Endothelial cell of umbilical vein (primary cell): ENCODE results near the gene SERPINB10. TPM values are rescaled to one million over a fixed set of nuclear protein-coding genes. Genes with fewer than 3 reads are reported as not detected.

Experiments
- BruUV-seq: library from RNA; stranded (reverse); fragments of 400-500 nt; replicated peaks from 2 replicates; lab custom pipeline; 2021; lab: Mats Ljungman, UMichigan
- CTCF ChIA-PET: fragments of 300-600, 350-600 bp; sonication (Branson Sonifier 250); formaldehyde crosslinking; loops from one replicate; lab custom pipeline; 2021; ENCODE audit warnings: antibody characterized with exemption, inconsistent platforms; lab: Charles Lee
- POLR2A ChIA-PET: fragments of 300-600, 350-600 bp; sonication (Branson Sonifier 250); formaldehyde crosslinking; loops from one replicate; lab custom pipeline; 2021; ENCODE audit warnings: antibody characterized with exemption, inconsistent platforms; lab: Charles Lee
- DNase-seq: peaks from one replicate; pipeline ENCODE4 v3.0.0-alpha.2; 2011; ENCODE audit warnings: low read depth, low spot score
- FAIRE-seq: peaks from 2 replicates; lab custom pipeline; 2011; peaks lifted over from hg19 to GRCh38; lab: Jason Lieb, UNC
- H2AFZ ChIP-seq: 2 replicates; pipeline ENCODE4 v1.6.0; 2012; ENCODE audit warnings: low read depth, low read length, control low read depth, inconsistent platforms
- H3K27ac ChIP-seq: 2 replicates; pipeline ENCODE4 v1.5.1; 2011; ENCODE audit warnings: low read depth, mild to moderate bottlenecking, control low read depth, low read length, moderate library complexity; ENCODE audit not compliant: insufficient read depth
- H3K27me3 ChIP-seq, 2 experiments: 2 replicates each; pipeline versions ENCODE4 v1.6.0 to v1.6.1; 2011; ENCODE audit warnings: low read length in 2 of 2, mixed read lengths in 1 of 2; ENCODE audit not compliant: control insufficient read depth in 2 of 2, insufficient read depth in 2 of 2
- H3K36me3 ChIP-seq, 2 experiments: 2 replicates in 1 of 2; 3 replicates in 1 of 2; pipeline ENCODE4 v1.5.1; 2011; ENCODE audit warnings: low read length in 2 of 2, mild to moderate bottlenecking in 1 of 2, moderate library complexity in 1 of 2; ENCODE audit not compliant: control insufficient read depth in 2 of 2, insufficient read depth in 2 of 2; ENCODE audit errors: extremely low read depth in 1 of 2
- H3K4me1 ChIP-seq: 3 replicates; pipeline ENCODE4 v1.5.1; 2011; ENCODE audit warnings: mild to moderate bottlenecking, low read length; ENCODE audit not compliant: control insufficient read depth, insufficient read depth; ENCODE audit errors: extremely low read depth
- H3K4me2 ChIP-seq: 2 replicates; pipeline ENCODE4 v1.6.1; 2011; ENCODE audit warnings: low read length, control low read depth, mixed read lengths; ENCODE audit not compliant: insufficient read depth
- H3K4me3 ChIP-seq, 3 experiments: fragments of 200-600 bp in 1 of 3; sonication (generic), shearing (Covaris generic) in 1 of 3; replicated peaks in 1 of 3; 2 replicates each; pipeline ENCODE4 v1.5.1; 2011 to 2016; ENCODE audit warnings: control low read depth in 3 of 3, low read length in 3 of 3, mild to moderate bottlenecking in 2 of 3, inconsistent platforms in 1 of 3, low read depth in 1 of 3, moderate library complexity in 1 of 3; ENCODE audit not compliant: insufficient read depth in 1 of 3
- H3K79me2 ChIP-seq: 2 replicates; pipeline ENCODE4 v1.6.0; 2012; ENCODE audit warnings: low read length, inconsistent platforms; ENCODE audit not compliant: control insufficient read depth, insufficient read depth
- H3K9ac ChIP-seq: replicated peaks from 2 replicates; pipeline ENCODE3; 2011; ENCODE audit warnings: low read length, control low read depth; ENCODE audit not compliant: insufficient read depth; ENCODE audit errors: extremely low read depth
- H3K9me1 ChIP-seq: replicated peaks from 3 replicates; pipeline ENCODE4 v1.6.0; 2011; ENCODE audit warnings: mild to moderate bottlenecking, low read length; ENCODE audit not compliant: control insufficient read depth, insufficient read depth; ENCODE audit errors: extremely low read depth
- H3K9me3 ChIP-seq: replicated peaks from 2 replicates; pipeline ENCODE4 v1.5.1; 2012; ENCODE audit warnings: low read length, inconsistent platforms; ENCODE audit not compliant: control insufficient read depth, insufficient read depth
- H4K20me1 ChIP-seq: replicated peaks from 2 replicates; pipeline ENCODE3; 2011; ENCODE audit warnings: mild to moderate bottlenecking, low read length; ENCODE audit not compliant: control insufficient read depth, insufficient read depth; ENCODE audit errors: extremely low read depth
- EZH2 ChIP-seq: IDR thresholded peaks from 2 replicates; pipeline ENCODE4 v1.6.1; 2012; ENCODE audit warnings: borderline replicate concordance, low read depth, mild to moderate bottlenecking, moderate library complexity, low read length, inconsistent platforms; ENCODE audit not compliant: severe bottlenecking
- GATA2 ChIP-seq: IDR thresholded peaks from 2 replicates; pipeline ENCODE4 v1.7.0; 2011; ENCODE audit warnings: low read depth, mild to moderate bottlenecking, moderate library complexity, mixed read lengths, low read length; ENCODE audit not compliant: insufficient read length, insufficient read depth
- POLR2A ChIP-seq: IDR thresholded peaks from 2 replicates; pipeline ENCODE4 v1.6.1; 2012; ENCODE audit warnings: low read depth, mild to moderate bottlenecking, control low read depth, low read length
- dilution Hi-C: fragments of 300-500 bp; cut with MboI; formaldehyde crosslinking; loops from one replicate; pipeline ENCODE4 v1.15.0; 2019; ENCODE audit warnings: low sequenced_read_pairs; ENCODE audit not compliant: extremely low pct_ligation_motif_present
- intact Hi-C: fragments of 100-400 bp; cut with micrococcal nuclease; formaldehyde crosslinking; loops from one replicate; pipeline ENCODE4 v1.10.0; 2022
- polyA plus RNA-seq, 4 experiments: library from polyadenylated mRNA; depleted of rRNA in 3 of 4; stranded (reverse) in 3 of 4; unstranded in 1 of 4; fragments of >200 nt; gene quantifications; 2 replicates each; pipeline versions ENCODE4 v1.2.1 to v1.2.3, GENCODE V29; 2011 to 2012; ENCODE audit warnings: missing spikeins in 1 of 4
- total RNA-seq: library from RNA; stranded (reverse); gene quantifications from 2 replicates; pipeline ENCODE4 v1.2.3, GENCODE V29; 2021
- TF ChIP-seq, protein P1 (sequence below), 2 donors: IDR thresholded peaks; 1 replicate in 1 of 2; 2 replicates in 1 of 2; pipeline ENCODE4 v1.5.1; 2011; ENCODE audit warnings: low read length in 2 of 2, mild to moderate bottlenecking in 2 of 2, moderate library complexity in 2 of 2, control low read depth in 1 of 2, inconsistent platforms in 1 of 2, low read depth in 1 of 2; ENCODE audit not compliant: insufficient read depth in 1 of 2; ENCODE audit errors: extremely low read depth in 1 of 2

Gene SERPINB10
- total and polyA plus RNA-seq, 2 donors (not counting 3 experiments of a cell fraction or from before 2014, with no cell fraction given), result not detected

DNA sequence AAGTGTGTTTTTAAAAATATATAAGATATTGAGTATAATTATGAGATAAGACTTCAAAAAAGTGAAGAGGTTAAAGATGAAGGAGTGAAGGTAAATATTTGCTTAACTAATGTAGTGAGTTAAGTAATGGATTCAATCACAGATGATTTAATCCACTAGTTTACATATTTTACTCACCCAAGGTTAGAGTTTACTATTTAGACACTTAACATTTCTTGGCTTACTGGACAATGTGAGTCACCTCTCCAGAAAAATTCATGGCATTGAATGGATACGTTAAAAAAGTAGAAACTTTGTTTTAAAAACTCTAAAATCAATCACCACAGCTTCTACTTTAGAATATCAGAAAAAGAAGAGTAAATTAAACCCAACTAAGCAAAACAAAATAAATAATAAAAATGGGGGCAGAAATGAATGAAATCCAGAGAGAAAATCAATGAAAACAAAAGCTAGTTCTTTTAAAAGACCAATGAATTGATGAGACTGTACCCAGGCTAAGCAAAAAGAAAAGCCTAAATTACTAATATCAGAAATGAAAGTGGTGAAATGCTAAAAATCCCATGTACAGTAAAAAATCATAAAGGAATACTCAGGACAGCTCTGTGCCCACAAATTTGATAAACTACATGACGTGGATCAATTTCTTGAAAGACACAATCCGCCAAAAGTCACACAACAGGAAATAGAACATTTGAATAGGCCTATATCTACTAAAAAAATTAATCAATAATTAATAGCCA lies 39.5 kb downstream of the SERPINB10 start:
- TF ChIP-seq GATA2 (no peak), EZH2 (no peak), POLR2A (no peak)
- TF ChIP-seq, protein P1, sequence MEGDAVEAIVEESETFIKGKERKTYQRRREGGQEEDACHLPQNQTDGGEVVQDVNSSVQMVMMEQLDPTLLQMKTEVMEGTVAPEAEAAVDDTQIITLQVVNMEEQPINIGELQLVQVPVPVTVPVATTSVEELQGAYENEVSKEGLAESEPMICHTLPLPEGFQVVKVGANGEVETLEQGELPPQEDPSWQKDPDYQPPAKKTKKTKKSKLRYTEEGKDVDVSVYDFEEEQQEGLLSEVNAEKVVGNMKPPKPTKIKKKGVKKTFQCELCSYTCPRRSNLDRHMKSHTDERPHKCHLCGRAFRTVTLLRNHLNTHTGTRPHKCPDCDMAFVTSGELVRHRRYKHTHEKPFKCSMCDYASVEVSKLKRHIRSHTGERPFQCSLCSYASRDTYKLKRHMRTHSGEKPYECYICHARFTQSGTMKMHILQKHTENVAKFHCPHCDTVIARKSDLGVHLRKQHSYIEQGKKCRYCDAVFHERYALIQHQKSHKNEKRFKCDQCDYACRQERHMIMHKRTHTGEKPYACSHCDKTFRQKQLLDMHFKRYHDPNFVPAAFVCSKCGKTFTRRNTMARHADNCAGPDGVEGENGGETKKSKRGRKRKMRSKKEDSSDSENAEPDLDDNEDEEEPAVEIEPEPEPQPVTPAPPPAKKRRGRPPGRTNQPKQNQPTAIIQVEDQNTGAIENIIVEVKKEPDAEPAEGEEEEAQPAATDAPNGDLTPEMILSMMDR (IDR thresholded peaks at IDR 0.05; ENCODE audit: extremely low read depth in 1 of 2, insufficient read depth in 1 of 2, low read depth in 1 of 2, low read length in 2 of 2), result no peak
- no peak overlapping the region for H3K27ac ChIP-seq
- intact Hi-C loops, result no loop called here
- DNase-seq (no peak), FAIRE-seq (no peak)
- no peaks in the 10 kb centered on the region for H3K36me3 ChIP-seq
- H2AFZ ChIP-seq, result no peak overlapping the region
- dilution Hi-C loops, result no loop called here
- POLR2A ChIA-PET, result no interaction called here
- no peaks in the 10 kb centered on the region for H3K9me1 ChIP-seq
- H3K9me3 ChIP-seq, result no peaks in the 10 kb centered on the region
- no peaks in the 10 kb centered on the region for H4K20me1 ChIP-seq
- H3K27me3 ChIP-seq, result peaks cover 3 to 13% of the 10 kb centered on the region in 2 experiments
- H3K4me3 ChIP-seq, result no peak overlapping the region
- no peak overlapping the region for H3K9ac ChIP-seq
- no peak overlapping the region for H3K4me2 ChIP-seq
- CTCF ChIA-PET, result interaction anchor here (0.9 kb wide), 1 partner anchor 11 kb away, joined by 3 read pairs; no protein-coding TSS in a partner anchor
- no TSS peak for BruUV-seq
- H3K4me1 ChIP-seq, result peaks cover 5% of the 10 kb centered on the region
- H3K79me2 ChIP-seq, result no peaks in the 10 kb centered on the region
